ENCODE results near the gene HSPA1A. TPM values are rescaled to one million over a fixed set of nuclear protein-coding genes. Genes with fewer than 3 reads are reported as not detected.

HSPA1A gene
- total RNA-seq, result 100 to 1,000 TPM in 1 of 6 donors, 10 to 100 TPM in 5; 18.2 to 195 (median 29.6) TPM
- 10 to 100 TPM; 51.7 to 85.0 TPM for polyA plus RNA-seq

DNA sequence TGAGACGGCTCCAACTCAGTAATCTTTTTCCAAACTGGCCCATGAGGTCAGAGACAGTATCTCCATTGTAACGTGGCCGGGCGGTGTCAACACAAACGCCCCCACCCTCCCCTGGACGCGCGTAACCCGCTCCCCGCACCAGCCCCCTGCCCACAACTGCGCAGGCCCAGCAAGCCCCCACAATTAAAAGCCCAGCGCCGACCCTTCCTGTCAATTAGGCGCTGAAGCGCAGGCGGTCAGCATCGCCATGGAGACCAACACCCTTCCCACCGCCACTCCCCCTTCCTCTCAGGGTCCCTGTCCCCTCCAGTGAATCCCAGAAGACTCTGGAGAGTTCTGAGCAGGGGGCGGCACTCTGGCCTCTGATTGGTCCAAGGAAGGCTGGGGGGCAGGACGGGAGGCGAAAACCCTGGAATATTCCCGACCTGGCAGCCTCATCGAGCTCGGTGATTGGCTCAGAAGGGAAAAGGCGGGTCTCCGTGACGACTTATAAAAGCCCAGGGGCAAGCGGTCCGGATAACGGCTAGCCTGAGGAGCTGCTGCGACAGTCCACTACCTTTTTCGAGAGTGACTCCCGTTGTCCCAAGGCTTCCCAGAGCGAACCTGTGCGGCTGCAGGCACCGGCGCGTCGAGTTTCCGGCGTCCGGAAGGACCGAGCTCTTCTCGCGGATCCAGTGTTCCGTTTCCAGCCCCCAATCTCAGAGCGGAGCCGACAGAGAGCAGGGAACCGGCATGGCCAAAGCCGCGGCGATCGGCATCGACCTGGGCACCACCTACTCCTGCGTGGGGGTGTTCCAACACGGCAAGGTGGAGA is at the start of gene HSPA1A, which contains the start of gene HSPA1L:
Gene HSPA1A (plus strand): TSS at position 519 of the 814 bp plus-strand sequence. CDS start 214 bp downstream, at position 733.
Gene HSPA1L (minus strand): TSS at position 259 of the 814 bp plus-strand sequence. CDS start 3,311 bp downstream, outside the sequence.
- no peak for FAIRE-seq
- WGBS, 2 donors, result 0% methylated on average over 47 to 56 of the region's 56 CpGs
- intact Hi-C loops (cut with DNase I), result no loop called here

DNA sequence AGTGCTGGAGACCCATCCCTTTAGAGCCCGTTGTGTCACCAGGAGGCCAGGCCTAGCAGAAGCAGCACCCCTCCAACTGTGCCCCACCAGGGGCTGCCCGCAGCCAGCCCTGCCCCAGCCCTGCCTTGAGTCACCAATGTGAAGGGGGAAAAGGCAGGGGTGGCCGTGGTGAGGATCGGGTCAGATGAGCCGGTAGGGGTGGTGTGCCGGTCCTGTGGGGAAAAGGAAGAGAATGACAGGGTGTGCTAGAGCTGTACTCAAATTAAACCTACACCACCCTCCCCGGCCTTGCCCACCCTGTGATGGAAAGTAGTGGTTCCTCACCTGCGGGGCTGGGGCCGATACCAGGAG is 49.8 kb upstream of the HSPA1A start:
- 80 to 85% methylated on average over 9 of the region's 9 CpGs for WGBS, 2 donors
- Histone ChIP-seq H3K27ac (no peak overlapping the region), H3K4me3 (no peak overlapping the region), H3K4me1 (no peaks in the 10 kb centered on the region), H3K9me3 (no peaks in the 10 kb centered on the region), H3K36me3 (no peaks in the 10 kb centered on the region), H3K27me3 (no peaks in the 10 kb centered on the region)
- no peak for ATAC-seq
- FAIRE-seq, result no peak
- TF ChIP-seq, protein P1, sequence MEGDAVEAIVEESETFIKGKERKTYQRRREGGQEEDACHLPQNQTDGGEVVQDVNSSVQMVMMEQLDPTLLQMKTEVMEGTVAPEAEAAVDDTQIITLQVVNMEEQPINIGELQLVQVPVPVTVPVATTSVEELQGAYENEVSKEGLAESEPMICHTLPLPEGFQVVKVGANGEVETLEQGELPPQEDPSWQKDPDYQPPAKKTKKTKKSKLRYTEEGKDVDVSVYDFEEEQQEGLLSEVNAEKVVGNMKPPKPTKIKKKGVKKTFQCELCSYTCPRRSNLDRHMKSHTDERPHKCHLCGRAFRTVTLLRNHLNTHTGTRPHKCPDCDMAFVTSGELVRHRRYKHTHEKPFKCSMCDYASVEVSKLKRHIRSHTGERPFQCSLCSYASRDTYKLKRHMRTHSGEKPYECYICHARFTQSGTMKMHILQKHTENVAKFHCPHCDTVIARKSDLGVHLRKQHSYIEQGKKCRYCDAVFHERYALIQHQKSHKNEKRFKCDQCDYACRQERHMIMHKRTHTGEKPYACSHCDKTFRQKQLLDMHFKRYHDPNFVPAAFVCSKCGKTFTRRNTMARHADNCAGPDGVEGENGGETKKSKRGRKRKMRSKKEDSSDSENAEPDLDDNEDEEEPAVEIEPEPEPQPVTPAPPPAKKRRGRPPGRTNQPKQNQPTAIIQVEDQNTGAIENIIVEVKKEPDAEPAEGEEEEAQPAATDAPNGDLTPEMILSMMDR (IDR thresholded peaks at IDR 0.05), result no peak
- peak in 1 of 6 donors; percentile 41 for DNase-seq
- intact Hi-C loops (cut with DNase I), result loop anchor here in 1 of 3 donors (5.0 kb wide), 1 partner anchor 83 kb away; the partner anchor contains the start of gene LY6G5C

More for the DNA sequence above, at the start of gene HSPA1A, which contains the start of gene HSPA1L:
- H3K36me3 ChIP-seq, result no peaks in the 10 kb centered on the region
- ATAC-seq (peak; percentile 36 to 85 (median 72)), DNase-seq (peak; percentile 90 to 97 (median 94))
- H3K4me1 ChIP-seq, result peaks cover 3 to 18% (median 16%) of the 10 kb centered on the region in 3 donors
- peak within 1 kb of the TSS; percentile 78 to 100 (median 94) for H3K27ac ChIP-seq
- peak within 1 kb of the TSS in 3 of 4 donors; percentile 33 to 44 (median 43) for H3K4me3 ChIP-seq
- TF ChIP-seq, protein P1 (IDR thresholded peaks at IDR 0.05), result no peak
- H3K27me3 ChIP-seq, result no peaks in the 10 kb centered on the region
- no peaks in the 10 kb centered on the region for H3K9me3 ChIP-seq

DNA sequence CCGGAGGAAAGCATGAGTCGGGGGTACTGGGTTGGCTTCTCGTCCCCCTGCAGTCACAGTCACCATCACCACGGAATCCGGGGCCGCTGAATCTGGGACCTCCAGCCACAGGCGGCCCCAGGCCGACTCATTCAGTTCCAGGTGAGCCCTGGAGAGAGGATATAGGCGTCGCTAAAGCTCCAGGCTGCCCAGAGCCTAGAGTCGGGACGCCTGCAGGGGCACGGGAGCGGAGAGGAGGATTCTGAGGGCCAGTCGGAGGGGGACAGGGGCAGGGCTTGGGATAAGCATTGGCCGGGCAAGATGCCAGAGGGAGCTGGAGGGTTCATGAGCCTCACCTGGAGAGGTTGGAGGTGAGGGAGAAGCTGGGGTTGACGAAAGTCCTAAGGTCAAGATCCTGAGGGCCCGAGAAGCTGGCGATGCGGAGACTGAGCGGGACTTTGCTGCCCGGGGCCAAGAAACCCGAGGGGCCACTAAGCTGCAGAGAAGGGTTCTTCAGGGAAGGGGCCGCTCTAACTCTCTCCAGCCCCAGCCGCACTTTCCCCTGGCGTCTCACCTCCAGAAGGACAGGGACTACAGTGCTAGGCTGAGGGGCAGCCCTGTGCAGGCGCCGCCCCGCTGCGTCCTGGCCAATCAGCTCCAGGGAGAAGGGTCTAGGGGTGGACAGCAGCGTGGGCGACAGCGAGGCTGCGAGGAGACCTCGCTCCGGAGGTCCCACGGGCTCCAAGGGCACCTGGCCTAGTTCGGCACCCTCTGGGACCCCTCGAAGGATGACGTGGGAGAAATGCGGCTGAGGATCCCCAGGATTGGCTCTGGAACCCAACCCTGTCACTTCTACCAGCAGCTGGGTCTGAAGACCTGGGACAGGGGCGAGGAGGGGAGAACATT is 49.2 kb upstream of the HSPA1A start:
- TF ChIP-seq, protein P1 (IDR thresholded peaks at IDR 0.05), result no peak
- no peak overlapping the region for H3K27ac ChIP-seq
- peak in 1 of 6 donors; percentile 70 for DNase-seq
- intact Hi-C loops (cut with DNase I), result loop anchor here in 1 of 3 donors (5.0 kb wide), 1 partner anchor 84 kb away; the partner anchor contains the start of gene LY6G5C
- H3K9me3 ChIP-seq, result no peaks in the 10 kb centered on the region
- H3K36me3 ChIP-seq, result no peaks in the 10 kb centered on the region
- H3K4me3 ChIP-seq, result no peak overlapping the region
- no peaks in the 10 kb centered on the region for H3K27me3 ChIP-seq
- WGBS, 2 donors, result 40 to 47% methylated on average over 41 to 42 of the region's 42 CpGs
- peak in 1 of 4 donors; percentile 32 for ATAC-seq
- no peaks in the 10 kb centered on the region for H3K4me1 ChIP-seq
- FAIRE-seq, result no peak

DNA sequence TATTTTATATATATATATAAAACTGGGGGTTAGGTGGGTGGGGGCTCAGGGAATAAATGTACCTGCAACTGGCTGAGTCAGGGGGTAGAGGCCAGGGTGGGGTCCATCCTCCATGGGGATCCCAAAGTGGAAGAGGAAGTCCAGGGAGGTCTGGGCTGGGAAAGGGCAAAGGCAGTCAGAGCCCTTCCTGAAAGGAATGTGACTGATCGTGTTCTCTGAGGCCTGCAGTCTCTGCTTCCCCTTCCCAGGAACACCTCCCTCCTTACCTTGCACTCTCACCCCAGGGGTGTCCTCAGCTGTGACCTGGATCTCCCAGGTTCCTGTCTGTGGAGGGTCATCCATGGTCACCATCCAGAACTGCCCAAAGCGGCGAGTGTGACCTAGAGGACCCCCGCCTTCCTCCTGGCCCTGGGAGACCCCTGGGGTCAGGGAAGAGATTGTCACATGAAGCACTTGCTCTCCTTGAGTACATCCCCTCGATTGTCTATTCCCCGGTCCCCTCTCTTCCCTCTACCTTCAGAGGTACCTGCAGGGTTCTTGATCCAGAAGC is 48.2 kb upstream of the HSPA1A start:
- no peak overlapping the region for H3K4me3 ChIP-seq
- ATAC-seq, result no peak
- H3K27ac ChIP-seq, result no peak overlapping the region
- no peaks in the 10 kb centered on the region for H3K36me3 ChIP-seq
- WGBS, 2 donors, result 68% methylated on average over 6 of the region's 6 CpGs
- H3K9me3 ChIP-seq, result no peaks in the 10 kb centered on the region
- intact Hi-C loops (cut with DNase I), result loop anchor here in 1 of 3 donors (5.0 kb wide), 1 partner anchor 85 kb away; the partner anchor contains the start of gene LY6G5C
- TF ChIP-seq, protein P1 (IDR thresholded peaks at IDR 0.05), result no peak
- H3K27me3 ChIP-seq, result no peaks in the 10 kb centered on the region
- FAIRE-seq, result no peak
- no peaks in the 10 kb centered on the region for H3K4me1 ChIP-seq
- peak in 1 of 6 donors; percentile 22 for DNase-seq

Data from pancreas (tissue), 10 donors.